Endothelial cell (in vitro differentiated cells): Measurements from ENCODE around the gene ZNF91. TPM values are rescaled to one million over a fixed set of nuclear protein-coding genes. Genes with fewer than 3 reads are reported as not detected.
"Not testable (repeated sequence)": the region's sequence is repeated elsewhere in the genome, so short reads cannot be mapped to it uniquely, and the experiment has no call there.

ENCODE experiments used
- DNase-seq: peaks from one replicate; pipeline ENCODE4 v3.0.0; 2021; ENCODE audit warnings: low spot score
- H3K27ac Mint-ChIP-seq: one replicate; pipeline ENCODE4 v1.8.0; 2021; ENCODE audit warnings: mixed read lengths, inconsistent platforms; ENCODE audit not compliant: unreplicated experiment
- H3K27me3 Mint-ChIP-seq: one replicate; pipeline ENCODE4 v1.8.0; 2021; ENCODE audit warnings: mild to moderate bottlenecking, moderate library complexity, mixed read lengths, inconsistent platforms; ENCODE audit not compliant: unreplicated experiment
- H3K36me3 Mint-ChIP-seq: one replicate; pipeline ENCODE4 v1.8.0; 2021; ENCODE audit warnings: mild to moderate bottlenecking, low read depth, mixed read lengths, inconsistent platforms; ENCODE audit not compliant: unreplicated experiment
- H3K4me1 Mint-ChIP-seq: one replicate; pipeline ENCODE4 v1.8.0; 2021; ENCODE audit warnings: mild to moderate bottlenecking, mixed read lengths, inconsistent platforms; ENCODE audit not compliant: unreplicated experiment
- H3K4me3 Mint-ChIP-seq: one replicate; pipeline ENCODE4 v1.8.0; 2021; ENCODE audit warnings: mild to moderate bottlenecking, mixed read lengths, inconsistent platforms; ENCODE audit not compliant: unreplicated experiment
- H3K9me3 Mint-ChIP-seq: one replicate; pipeline ENCODE4 v1.8.0; 2021; ENCODE audit warnings: mixed read lengths, inconsistent platforms; ENCODE audit not compliant: unreplicated experiment
- total RNA-seq: library from RNA; stranded (reverse); fragmentation: NEBNext Ultra II Directional; extraction: Animal tissue kit (Norgen Biotek cat#: 25700); gene quantifications from one replicate; pipeline ENCODE4 v1.2.1, GENCODE V29; 2021; ENCODE audit not compliant: unreplicated experiment
- TF ChIP-seq, protein P1 (sequence below): fragments of 200-600 bp; sonication (generic); IDR thresholded peaks from one replicate; pipeline ENCODE4 v1.5.0; 2021; ENCODE audit warnings: antibody characterized with exemption; ENCODE audit not compliant: unreplicated experiment

ZNF91 gene
- total RNA-seq, 1 donor from 2014 or later: 51.4 TPM

DNA sequence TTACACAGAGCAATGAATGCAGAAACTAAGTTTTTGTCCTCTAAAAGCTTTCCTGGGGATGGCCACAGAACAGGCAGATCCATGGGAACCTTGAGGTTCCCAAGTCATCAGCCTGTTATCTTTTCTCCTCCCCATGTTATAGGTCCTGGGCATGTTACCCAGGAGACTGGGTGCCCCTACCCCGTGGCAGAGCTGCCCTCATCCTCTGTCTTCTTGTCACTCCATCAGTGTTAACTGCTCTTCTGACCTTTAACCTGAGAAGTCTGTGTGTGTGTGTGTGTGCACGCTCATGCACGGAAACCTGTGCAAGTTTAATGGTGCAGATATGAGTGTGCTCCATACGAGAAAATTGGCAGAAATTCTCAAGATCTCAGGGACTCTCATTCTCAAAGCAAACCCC is 101.1 kb downstream of the ZNF91 start:
- Mint-ChIP-seq H3K36me3 (peaks cover 3% of the 10 kb centered on the region), H3K9me3 (no peaks in the 10 kb centered on the region), H3K4me1 (no peaks in the 10 kb centered on the region), H3K4me3 (no peak overlapping the region), H3K27me3 (no peaks in the 10 kb centered on the region), H3K27ac (no peak overlapping the region)
- no peak for DNase-seq
- TF ChIP-seq, protein P1, sequence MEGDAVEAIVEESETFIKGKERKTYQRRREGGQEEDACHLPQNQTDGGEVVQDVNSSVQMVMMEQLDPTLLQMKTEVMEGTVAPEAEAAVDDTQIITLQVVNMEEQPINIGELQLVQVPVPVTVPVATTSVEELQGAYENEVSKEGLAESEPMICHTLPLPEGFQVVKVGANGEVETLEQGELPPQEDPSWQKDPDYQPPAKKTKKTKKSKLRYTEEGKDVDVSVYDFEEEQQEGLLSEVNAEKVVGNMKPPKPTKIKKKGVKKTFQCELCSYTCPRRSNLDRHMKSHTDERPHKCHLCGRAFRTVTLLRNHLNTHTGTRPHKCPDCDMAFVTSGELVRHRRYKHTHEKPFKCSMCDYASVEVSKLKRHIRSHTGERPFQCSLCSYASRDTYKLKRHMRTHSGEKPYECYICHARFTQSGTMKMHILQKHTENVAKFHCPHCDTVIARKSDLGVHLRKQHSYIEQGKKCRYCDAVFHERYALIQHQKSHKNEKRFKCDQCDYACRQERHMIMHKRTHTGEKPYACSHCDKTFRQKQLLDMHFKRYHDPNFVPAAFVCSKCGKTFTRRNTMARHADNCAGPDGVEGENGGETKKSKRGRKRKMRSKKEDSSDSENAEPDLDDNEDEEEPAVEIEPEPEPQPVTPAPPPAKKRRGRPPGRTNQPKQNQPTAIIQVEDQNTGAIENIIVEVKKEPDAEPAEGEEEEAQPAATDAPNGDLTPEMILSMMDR: no peak

- not testable (repeated sequence) for DNase-seq, H3K4me3 Mint-ChIP-seq, H3K4me1 Mint-ChIP-seq, H3K36me3 Mint-ChIP-seq, H3K27me3 Mint-ChIP-seq, H3K27ac Mint-ChIP-seq
- peaks cover 15% of the 10 kb centered on the region for H3K9me3 Mint-ChIP-seq
These were observed 105.3 kb downstream of the ZNF91 start for GRCh38 chr19:23289966-23290365.

Other genes starting within 250 kb of the ZNF91 start
- 10.6 TPM for gene ZNF724, start 145.1 kb downstream of the ZNF91 start, total RNA-seq